PC-3 (cell line): ENCODE data around the gene ACBD6. TPM values are rescaled to one million over a fixed set of nuclear protein-coding genes. Genes with fewer than 3 reads are reported as not detected.

Experiments
- ATAC-seq: fragments of 200-7000 bp; cut with Tn5 transposase; 2 replicates; pipeline ENCODE4 v1.9.1; 2020; ENCODE audit warnings: mild to moderate bottlenecking, moderate library complexity
- BruUV-seq: library from RNA; stranded (reverse); fragments of 400-500 nt; replicated peaks from 2 replicates; lab custom pipeline; 2021; lab: Mats Ljungman, UMichigan
- CTCF ChIA-PET: fragments of 300-600 bp; sonication (Branson Sonifier 250); formaldehyde crosslinking; loops from one replicate; lab custom pipeline; 2022; ENCODE audit warnings: antibody characterized with exemption; lab: Charles Lee
- POLR2A ChIA-PET: fragments of 300-600 bp; sonication (Branson Sonifier 250); formaldehyde crosslinking; loops from one replicate; lab custom pipeline; 2022; ENCODE audit warnings: antibody characterized with exemption; ENCODE audit not compliant: unreplicated experiment; lab: Charles Lee
- DNase-seq: peaks from one replicate; pipeline ENCODE4 v3.0.0-alpha.2; 2015
- H2AFZ ChIP-seq: fragments of 300-600 bp; sonication (generic); 2 replicates; pipeline ENCODE4 v1.6.0; 2016; ENCODE audit warnings: antibody characterized with exemption, low read length
- H3F3A ChIP-seq: fragments of 300-600 bp; sonication (generic); one replicate; pipeline ENCODE4 v1.6.0; 2017; ENCODE audit warnings: antibody characterized with exemption, low read length, control low read depth, mild to moderate bottlenecking; ENCODE audit not compliant: unreplicated experiment
- H3K27ac ChIP-seq: fragments of 300-600 bp; sonication (generic); 2 replicates; pipeline ENCODE4 v1.5.1; 2016; ENCODE audit warnings: mild to moderate bottlenecking, low read length
- H3K27me3 ChIP-seq: fragments of 300-600 bp; sonication (generic); 2 replicates; pipeline ENCODE4 v1.6.1; 2016; ENCODE audit warnings: low read length, mixed read lengths
- H3K36me3 ChIP-seq: fragments of 300-600 bp; sonication (generic); 2 replicates; pipeline ENCODE4 v1.6.1; 2016; ENCODE audit warnings: low read depth, mixed run types, low read length, mixed read lengths
- H3K4me1 ChIP-seq: fragments of 300-600 bp; sonication (generic); 2 replicates; pipeline ENCODE4 v1.5.1; 2016; ENCODE audit warnings: low read length; ENCODE audit not compliant: insufficient read depth
- H3K4me2 ChIP-seq: fragments of 300-600 bp; sonication (generic); 2 replicates; pipeline ENCODE4 v1.6.0; 2016; ENCODE audit warnings: low read length
- H3K4me3 ChIP-seq: fragments of 300-600 bp; sonication (generic); 2 replicates; pipeline ENCODE4 v1.5.1; 2016; ENCODE audit warnings: mild to moderate bottlenecking, low read length, mixed read lengths
- H3K79me2 ChIP-seq: fragments of 300-600 bp; sonication (generic); 2 replicates; pipeline ENCODE4 v1.6.1; 2017; ENCODE audit warnings: low read length, mixed read lengths
- H3K9ac ChIP-seq: fragments of 300-600 bp; sonication (generic); 2 replicates; pipeline ENCODE4 v1.6.0; 2016; ENCODE audit warnings: mild to moderate bottlenecking, low read length
- H3K9me2 ChIP-seq: fragments of 300-600 bp; sonication (generic); replicated peaks from 2 replicates; pipeline ENCODE4 v1.6.1; 2016; ENCODE audit warnings: mixed run types, low read length, mixed read lengths
- H3K9me3 ChIP-seq: fragments of 300-600 bp; sonication (generic); 2 replicates; pipeline ENCODE4 v1.6.1; 2016; ENCODE audit warnings: low read length, mixed read lengths
- H4K20me1 ChIP-seq: fragments of 300-600 bp; sonication (generic); 2 replicates; pipeline ENCODE4 v1.6.1; 2016; ENCODE audit warnings: low read length, mixed read lengths
- EZH2 ChIP-seq: fragments of 300-600 bp; sonication (generic); IDR thresholded peaks from one replicate; pipeline ENCODE4 v1.6.1; 2017; ENCODE audit warnings: antibody characterized with exemption, mild to moderate bottlenecking, low read length; ENCODE audit not compliant: unreplicated experiment
- EZH2phosphoT487 ChIP-seq: fragments of 300-600 bp; sonication (generic); IDR thresholded peaks from 2 replicates; pipeline ENCODE4 v1.6.1; 2018; ENCODE audit warnings: mild to moderate bottlenecking, antibody characterized with exemption, low read length, borderline replicate concordance
- intact Hi-C: fragments of 100-400 bp; cut with micrococcal nuclease; formaldehyde crosslinking; loops from 2 replicates; pipeline ENCODE4 v1.9.0; 2023
- total RNA-seq: library from RNA; depleted of rRNA; stranded (reverse); fragments of >200 nt; gene quantifications from 2 replicates; pipeline ENCODE4 v1.2.3, GENCODE V29; 2014
- TF ChIP-seq, protein P1 (sequence below): fragments of 300-600 bp; sonication (generic); conservative IDR thresholded peaks from 2 replicates; pipeline ENCODE4 v1.5.1; 2017; ENCODE audit warnings: antibody characterized with exemption, low read depth, mild to moderate bottlenecking, low read length

The ACBD6 gene
- total RNA-seq, 1 experiment from 2014 or later, result 43.3 TPM

DNA sequence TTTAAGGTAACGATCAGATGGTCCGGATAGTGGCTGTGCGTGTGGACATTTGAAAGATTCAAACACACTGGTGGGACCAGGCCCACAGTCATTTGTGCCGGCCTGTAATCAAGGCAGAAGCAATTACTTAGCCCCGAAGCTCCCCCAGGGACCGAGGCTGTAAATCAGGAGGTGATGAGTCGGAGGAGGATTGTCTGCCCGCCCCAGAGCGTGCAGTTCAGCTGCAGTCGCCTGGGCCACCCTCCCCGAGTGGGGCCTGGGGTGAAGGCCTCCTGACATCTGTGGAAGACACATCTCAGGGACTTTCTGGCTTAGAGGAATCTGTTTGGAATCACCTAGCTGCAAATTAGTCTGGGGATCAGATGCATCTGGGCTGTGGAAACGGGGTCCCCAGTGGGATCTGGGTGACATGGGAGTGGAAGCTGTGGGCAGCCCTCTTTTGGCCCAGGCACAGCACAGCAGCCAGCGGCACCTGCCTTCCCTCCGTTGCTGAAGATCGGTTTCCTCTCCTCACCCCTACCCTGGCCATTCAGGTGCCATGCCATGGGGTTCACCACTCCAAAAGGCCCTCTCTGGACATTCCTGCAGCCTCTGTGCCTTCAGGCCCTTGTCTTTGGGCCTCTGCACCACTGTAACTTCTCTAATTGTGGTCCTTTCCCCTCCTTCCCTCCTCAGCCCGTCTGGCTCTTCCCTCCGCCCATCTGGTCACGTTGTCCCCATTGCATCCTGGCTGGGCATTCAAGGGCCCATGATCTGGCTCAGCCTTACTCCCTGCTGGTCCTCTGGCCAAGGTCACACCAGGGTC lies 246.6 kb downstream of the ACBD6 start:
- no peaks in the 10 kb centered on the region for H3K79me2 ChIP-seq
- ATAC-seq, result no peak
- no TSS peak for BruUV-seq
- no peaks in the 10 kb centered on the region for H3F3A ChIP-seq
- TF ChIP-seq EZH2phosphoT487 (no peak), EZH2 (no peak)
- TF ChIP-seq, protein P1, sequence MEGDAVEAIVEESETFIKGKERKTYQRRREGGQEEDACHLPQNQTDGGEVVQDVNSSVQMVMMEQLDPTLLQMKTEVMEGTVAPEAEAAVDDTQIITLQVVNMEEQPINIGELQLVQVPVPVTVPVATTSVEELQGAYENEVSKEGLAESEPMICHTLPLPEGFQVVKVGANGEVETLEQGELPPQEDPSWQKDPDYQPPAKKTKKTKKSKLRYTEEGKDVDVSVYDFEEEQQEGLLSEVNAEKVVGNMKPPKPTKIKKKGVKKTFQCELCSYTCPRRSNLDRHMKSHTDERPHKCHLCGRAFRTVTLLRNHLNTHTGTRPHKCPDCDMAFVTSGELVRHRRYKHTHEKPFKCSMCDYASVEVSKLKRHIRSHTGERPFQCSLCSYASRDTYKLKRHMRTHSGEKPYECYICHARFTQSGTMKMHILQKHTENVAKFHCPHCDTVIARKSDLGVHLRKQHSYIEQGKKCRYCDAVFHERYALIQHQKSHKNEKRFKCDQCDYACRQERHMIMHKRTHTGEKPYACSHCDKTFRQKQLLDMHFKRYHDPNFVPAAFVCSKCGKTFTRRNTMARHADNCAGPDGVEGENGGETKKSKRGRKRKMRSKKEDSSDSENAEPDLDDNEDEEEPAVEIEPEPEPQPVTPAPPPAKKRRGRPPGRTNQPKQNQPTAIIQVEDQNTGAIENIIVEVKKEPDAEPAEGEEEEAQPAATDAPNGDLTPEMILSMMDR, result no peak
- no peaks in the 10 kb centered on the region for H4K20me1 ChIP-seq
- H3K27ac ChIP-seq, result no peak overlapping the region
- no peak overlapping the region for H3K9ac ChIP-seq
- no peaks in the 10 kb centered on the region for H3K9me2 ChIP-seq
- H3K4me1 ChIP-seq, result no peaks in the 10 kb centered on the region
- H3K4me3 ChIP-seq, result no peak overlapping the region
- H3K36me3 ChIP-seq, result no peaks in the 10 kb centered on the region; the same call in 1 of the 2 replicates
- H3K27me3 ChIP-seq, result no peaks in the 10 kb centered on the region
- no peak overlapping the region for H3K4me2 ChIP-seq
- CTCF ChIA-PET, result no interaction called here
- intact Hi-C loops, result no loop called here
- POLR2A ChIA-PET, result no interaction called here
- no peak for DNase-seq
- H3K9me3 ChIP-seq, result no peaks in the 10 kb centered on the region
- no peak overlapping the region for H2AFZ ChIP-seq

DNA sequence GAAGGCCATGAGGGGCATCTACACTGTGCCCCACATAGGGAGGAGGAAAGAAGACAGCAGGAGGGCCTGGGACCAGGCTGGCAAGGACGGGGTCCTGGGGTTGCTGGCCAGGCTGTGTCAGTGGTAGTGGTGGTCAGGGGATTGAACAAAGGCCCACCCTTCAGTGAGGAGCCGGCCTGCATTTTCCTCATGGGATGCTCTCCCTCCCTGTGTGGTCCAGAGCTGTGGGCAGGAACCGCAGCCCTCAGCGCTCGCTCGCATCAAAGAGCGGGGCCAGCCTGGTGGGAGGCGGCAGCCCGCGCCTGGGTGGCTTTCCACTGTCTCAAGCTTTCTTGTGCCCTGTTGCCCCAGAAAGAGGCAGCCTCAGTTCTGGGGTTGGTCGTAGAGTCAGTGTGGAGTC lies 247.5 kb downstream of the ACBD6 start:
- no peak overlapping the region for H3K9ac ChIP-seq
- no peaks in the 10 kb centered on the region for H4K20me1 ChIP-seq
- no peaks in the 10 kb centered on the region for H3K4me1 ChIP-seq
- H3K9me3 ChIP-seq, result no peaks in the 10 kb centered on the region
- ChIA-PET CTCF (no interaction called here), POLR2A (no interaction called here)
- no peaks in the 10 kb centered on the region for H3K9me2 ChIP-seq
- H3K27ac ChIP-seq, result no peak overlapping the region
- no peak overlapping the region for H2AFZ ChIP-seq
- BruUV-seq, result no TSS peak
- no peaks in the 10 kb centered on the region for H3K27me3 ChIP-seq
- DNase-seq, result no peak
- no peak for ATAC-seq
- no peaks in the 10 kb centered on the region; the same call in 1 of the 2 replicates for H3K36me3 ChIP-seq
- no peaks in the 10 kb centered on the region for H3F3A ChIP-seq
- no peaks in the 10 kb centered on the region for H3K79me2 ChIP-seq
- no peak overlapping the region for H3K4me3 ChIP-seq
- TF ChIP-seq EZH2, result no peak
- TF ChIP-seq, protein P1, result no peak
- TF ChIP-seq EZH2phosphoT487, result no peak
- H3K4me2 ChIP-seq, result no peak overlapping the region
- intact Hi-C loops, result no loop called here

DNA sequence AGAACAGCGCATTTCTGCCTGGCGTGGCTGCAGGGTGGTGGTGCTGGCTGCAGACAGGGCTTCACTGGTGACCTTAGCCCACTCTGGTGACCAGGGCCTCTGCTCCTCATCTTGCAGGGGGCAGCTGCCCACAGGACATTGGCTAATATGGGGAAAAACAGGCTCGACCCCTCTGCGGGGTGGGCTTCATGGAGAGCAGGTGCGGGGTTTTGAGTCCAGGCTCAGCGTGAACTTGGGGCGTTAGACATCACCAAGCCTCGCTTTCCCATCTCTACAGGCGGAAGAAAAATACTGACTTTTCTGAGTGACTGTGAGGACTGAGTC lies 247.9 kb downstream of the ACBD6 start:
- no peaks in the 10 kb centered on the region for H3K9me3 ChIP-seq
- no peak overlapping the region for H3K4me2 ChIP-seq
- H3K9me2 ChIP-seq, result no peaks in the 10 kb centered on the region
- ChIA-PET CTCF (no interaction called here), POLR2A (no interaction called here)
- no peaks in the 10 kb centered on the region for H3F3A ChIP-seq
- no peak for DNase-seq
- BruUV-seq, result no TSS peak
- no peaks in the 10 kb centered on the region; the same call in 1 of the 2 replicates for H3K36me3 ChIP-seq
- no peak overlapping the region for H2AFZ ChIP-seq
- intact Hi-C loops, result no loop called here
- no peaks in the 10 kb centered on the region for H3K4me1 ChIP-seq
- no peak overlapping the region for H3K9ac ChIP-seq
- no peak for ATAC-seq
- no peaks in the 10 kb centered on the region for H3K27me3 ChIP-seq
- TF ChIP-seq EZH2phosphoT487 (no peak), EZH2 (no peak)
- TF ChIP-seq, protein P1, result no peak
- no peaks in the 10 kb centered on the region for H4K20me1 ChIP-seq
- H3K4me3 ChIP-seq, result no peak overlapping the region
- no peak overlapping the region for H3K27ac ChIP-seq
- H3K79me2 ChIP-seq, result no peaks in the 10 kb centered on the region
